HG03558 (cell line): Measurements from ENCODE around the gene PTGES3L.
"Not testable (repeated sequence)": the region's sequence is repeated elsewhere in the genome, so short reads cannot be mapped to it uniquely, and the experiment has no call there.

Experiments
- ATAC-seq: cut with Tn5 transposase; IDR thresholded peaks from one replicate; pipeline ENCODE4 v1.9.1; 2021; ENCODE audit warnings: moderate number of reproducible peaks; ENCODE audit not compliant: unreplicated experiment; ENCODE audit errors: extremely low read depth

Gene PTGES3L

DNA sequence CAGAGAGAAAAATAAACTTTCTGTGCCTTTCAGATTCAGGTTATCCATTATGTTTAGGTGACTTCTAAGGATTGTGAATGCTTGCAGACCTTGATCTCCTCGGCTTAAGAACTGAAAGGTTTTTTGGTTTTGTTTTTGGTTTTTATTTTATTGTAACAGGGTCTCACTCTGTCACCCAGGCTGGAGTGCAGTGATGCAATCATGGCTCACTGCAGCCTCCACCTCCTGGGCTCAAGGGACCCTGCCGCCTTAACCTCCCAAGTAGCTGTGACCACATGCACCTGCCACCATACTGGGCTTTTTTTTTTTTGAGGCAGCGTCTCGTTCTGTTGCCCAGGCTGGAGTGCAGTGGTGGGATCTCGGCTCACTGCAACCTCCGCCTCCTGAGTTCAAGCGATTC is 56.4 kb downstream of the PTGES3L start:
- ATAC-seq, result not testable (repeated sequence)

DNA sequence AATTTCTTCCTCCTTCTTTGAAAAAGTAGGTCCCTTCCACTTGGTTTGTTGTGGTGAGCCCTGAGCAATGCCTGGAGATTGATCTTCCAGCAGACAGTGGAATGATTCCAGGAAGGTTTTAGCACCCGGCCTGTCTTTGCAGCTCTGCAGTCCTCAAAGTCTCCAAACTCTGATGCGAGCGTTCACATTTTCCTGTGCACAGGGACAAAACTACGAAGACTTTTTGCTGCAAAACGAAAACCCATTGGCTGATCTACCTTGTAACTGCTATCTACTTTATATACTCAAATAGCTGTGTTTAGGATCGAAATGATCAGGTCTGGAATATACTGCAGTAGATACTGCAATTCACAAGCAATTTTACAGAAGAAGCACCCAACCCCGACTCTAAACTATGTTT is 57.6 kb downstream of the PTGES3L start:
- no peak for ATAC-seq

DNA sequence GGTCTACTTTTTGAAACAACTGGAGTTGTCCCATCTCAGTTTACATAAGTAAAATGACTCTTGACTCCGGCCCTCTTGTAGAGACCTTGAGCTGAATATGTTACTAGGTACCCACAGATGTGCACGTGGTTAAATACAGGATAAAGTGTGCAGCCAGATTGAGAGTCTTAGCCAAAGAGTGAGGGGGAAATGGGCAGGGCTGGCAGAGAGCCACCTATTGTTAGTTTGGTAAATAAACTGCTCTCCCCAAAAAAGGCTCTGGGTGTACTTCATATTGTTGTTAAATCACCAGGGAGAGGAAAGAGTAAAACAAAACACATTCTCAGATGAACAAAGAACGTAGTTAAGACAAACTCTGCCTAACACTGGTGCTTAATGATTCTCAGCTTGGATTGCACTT is 59.0 kb downstream of the PTGES3L start:
- no peak for ATAC-seq

DNA sequence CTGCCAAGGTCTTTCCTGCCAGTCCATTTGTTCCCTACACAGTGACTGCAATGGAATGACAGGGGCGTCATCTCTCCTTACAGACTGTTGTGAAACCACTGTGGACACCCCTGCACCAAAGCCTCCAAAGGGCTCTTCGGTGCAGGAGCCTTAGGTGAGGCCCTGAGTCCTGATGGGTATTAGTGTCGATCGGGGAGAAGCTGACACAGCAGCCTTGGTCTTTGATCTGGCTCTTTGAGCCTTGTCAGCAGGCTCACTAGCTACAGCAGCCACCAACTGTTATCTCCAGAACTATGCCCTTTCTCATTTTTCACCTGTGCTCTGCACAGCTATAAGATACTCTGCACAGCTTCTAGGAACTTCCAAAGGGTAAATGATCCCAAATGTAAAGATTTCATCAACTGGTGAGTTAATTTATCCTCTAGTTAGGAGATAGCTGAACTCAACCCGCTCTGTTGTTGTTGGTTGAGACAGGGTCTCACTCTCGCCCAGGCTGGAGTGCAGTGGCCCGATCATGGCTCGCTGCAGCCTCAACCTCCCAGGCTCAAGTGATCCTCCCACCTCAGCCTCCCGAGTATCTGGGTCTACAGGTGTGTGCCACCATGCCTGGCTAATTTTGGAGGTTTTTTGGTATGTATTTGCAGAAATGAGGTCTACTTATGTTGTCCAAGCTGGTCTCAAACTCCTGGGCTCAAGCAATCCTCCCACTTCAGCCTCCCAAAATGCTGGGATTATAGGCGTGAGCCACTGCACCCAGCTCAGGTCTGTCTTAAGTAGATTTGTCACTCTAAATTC is 59.6 kb downstream of the PTGES3L start:
- ATAC-seq, result no peak

DNA sequence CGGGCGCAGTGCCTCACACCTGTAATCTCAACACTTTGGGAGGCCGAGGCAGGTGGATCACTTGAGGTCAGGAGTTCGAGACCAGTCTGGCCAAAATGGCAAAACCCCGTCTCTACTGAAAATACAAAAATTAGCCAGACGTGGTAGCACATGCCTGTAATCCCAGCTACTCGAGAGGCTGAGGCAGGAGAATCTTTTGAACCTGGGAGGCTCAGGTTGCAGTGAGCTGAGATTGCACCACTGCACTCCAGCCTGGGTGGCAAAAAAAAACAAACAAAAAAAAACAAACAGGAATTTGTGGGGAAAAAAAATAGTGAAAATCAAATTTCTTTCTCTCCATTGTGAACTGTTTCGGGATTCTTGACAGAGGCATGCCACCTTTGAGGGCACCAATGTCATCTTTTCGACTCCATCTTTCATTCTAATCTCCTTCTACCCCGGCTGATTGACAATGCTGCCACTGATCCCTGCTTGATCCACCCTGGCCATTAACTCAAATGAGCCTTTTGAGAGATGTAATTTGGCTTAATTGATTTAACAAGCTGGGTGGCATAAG is 60.3 kb downstream of the PTGES3L start:
- ATAC-seq, result not testable (repeated sequence)

DNA sequence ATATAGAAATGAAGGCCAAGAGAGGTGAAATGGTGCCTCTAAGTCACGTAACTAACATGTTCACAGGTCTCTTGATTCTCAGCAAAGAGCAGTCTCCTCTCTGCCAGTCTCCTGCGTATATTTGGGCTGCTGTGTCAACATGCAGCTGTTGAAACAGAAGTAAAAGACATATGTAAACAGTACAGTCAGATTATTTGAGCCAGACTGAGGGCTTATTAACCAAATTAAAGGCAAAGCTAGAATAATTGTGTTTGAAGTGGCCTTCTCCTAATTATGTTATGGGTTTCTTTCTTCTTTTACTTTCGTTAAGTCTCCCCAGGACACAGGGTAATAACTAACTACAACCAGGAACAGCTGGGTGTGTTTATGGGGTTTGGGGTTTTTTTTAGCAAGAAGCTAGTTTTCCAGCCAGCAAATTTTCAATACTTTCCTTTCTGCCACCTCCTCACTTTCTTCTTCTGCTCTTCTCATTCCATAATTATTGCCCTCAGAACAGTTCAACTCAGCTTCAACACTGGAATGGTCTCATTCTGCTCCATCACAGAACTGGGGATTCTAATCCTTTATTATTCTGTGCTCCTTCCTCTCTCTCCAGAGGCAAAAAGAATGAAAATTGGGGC is 60.9 kb downstream of the PTGES3L start:
- no peak for ATAC-seq
